ENCODE measurements around the gene SLC22A23. TPM values are rescaled to one million over a fixed set of nuclear protein-coding genes. Genes with fewer than 3 reads are reported as not detected.

SLC22A23 gene
- total and polyA plus RNA-seq, 4 donors = 4.9 to 45.4 (median 19.7) TPM

DNA sequence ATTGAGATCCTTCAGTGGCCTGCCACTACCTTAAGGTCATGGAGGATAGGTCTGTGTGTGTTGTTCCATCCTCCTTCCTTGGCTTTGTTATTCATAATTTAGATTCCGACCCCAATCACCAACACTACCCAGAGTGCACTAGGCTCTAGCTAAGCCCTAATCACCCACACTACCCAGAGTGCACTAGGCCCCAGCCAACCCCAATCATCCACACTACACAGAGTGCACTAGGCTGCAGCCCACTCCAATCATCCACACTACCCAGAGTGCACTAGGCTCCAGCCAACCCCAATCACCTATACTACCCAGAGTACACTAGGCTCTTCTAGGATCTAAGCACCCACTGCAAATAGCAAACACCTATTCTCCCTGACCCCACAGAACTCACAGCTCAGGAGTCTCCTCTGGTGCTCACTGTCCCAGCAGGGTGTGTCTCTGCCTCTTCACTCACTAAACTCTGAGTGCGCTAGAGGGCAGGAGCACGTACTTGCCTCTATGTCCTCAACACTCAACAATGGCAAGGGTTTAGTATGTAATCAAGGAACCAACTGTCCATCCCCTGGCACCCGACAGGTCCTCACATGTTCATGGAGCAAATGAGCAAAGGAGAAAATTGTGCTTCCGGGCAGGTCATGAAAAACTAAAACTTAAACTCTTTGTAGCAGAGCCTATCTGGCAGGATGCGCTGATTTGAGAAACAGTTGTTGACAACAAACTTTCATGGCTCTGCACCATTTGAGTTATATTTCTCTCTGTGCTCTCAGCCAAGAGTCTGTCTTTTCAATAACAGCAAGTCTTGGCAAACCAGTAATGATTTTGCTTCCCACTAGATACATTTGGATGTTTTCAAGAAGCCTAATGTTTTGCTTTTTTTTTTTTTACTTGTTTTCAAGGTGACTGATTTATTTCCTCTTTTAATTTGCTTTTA, 54.3 kb downstream of the SLC22A23 start:
- WGBS = 58% methylated on average over 6 of the region's 6 CpGs
- Histone ChIP-seq H3K9ac (ENCODE audit: low read depth in 1 of 2, low read length in 2 of 2) (no peak overlapping the region), H3K36me3 (ENCODE audit: control insufficient read depth in 4 of 4, insufficient read depth in 3 of 4, low read depth in 1 of 4, low read length in 3 of 4) (no peaks in the 10 kb centered on the region), H3K27ac (ENCODE audit: low read depth in 1 of 2, low read length in 2 of 2) (peak overlapping the region; percentile 43 to 54), H3K4me3 (ENCODE audit: low read depth in 1 of 3, low read length in 3 of 3) (no peak overlapping the region), H3K9me3 (ENCODE audit: control insufficient read depth in 4 of 4, low read length in 3 of 4) (no peaks in the 10 kb centered on the region), H3K4me1 (ENCODE audit: control insufficient read depth in 4 of 4, insufficient read depth in 4 of 4, low read length in 3 of 4) (peaks cover 28 to 91% (median 86%) of the 10 kb centered on the region in 4 donors), H3K27me3 (ENCODE audit: control insufficient read depth in 4 of 4, insufficient read depth in 4 of 4, low read length in 3 of 4) (no peaks in the 10 kb centered on the region)
- TF ChIP-seq JUND (IDR thresholded peaks at IDR 0.05) = no peak
- TF ChIP-seq, protein P1, sequence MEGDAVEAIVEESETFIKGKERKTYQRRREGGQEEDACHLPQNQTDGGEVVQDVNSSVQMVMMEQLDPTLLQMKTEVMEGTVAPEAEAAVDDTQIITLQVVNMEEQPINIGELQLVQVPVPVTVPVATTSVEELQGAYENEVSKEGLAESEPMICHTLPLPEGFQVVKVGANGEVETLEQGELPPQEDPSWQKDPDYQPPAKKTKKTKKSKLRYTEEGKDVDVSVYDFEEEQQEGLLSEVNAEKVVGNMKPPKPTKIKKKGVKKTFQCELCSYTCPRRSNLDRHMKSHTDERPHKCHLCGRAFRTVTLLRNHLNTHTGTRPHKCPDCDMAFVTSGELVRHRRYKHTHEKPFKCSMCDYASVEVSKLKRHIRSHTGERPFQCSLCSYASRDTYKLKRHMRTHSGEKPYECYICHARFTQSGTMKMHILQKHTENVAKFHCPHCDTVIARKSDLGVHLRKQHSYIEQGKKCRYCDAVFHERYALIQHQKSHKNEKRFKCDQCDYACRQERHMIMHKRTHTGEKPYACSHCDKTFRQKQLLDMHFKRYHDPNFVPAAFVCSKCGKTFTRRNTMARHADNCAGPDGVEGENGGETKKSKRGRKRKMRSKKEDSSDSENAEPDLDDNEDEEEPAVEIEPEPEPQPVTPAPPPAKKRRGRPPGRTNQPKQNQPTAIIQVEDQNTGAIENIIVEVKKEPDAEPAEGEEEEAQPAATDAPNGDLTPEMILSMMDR (IDR thresholded peaks at IDR 0.05; ENCODE audit: low read depth, low read length, missing input control) = no peak
- TF ChIP-seq GABPA (IDR thresholded peaks at IDR 0.05 in 1 of 2, conservative IDR thresholded peaks at IDR 0.05 in 1 of 2) = no peak
- no peak for TF ChIP-seq SP1 (IDR thresholded peaks at IDR 0.05)
- TF ChIP-seq, protein P2, sequence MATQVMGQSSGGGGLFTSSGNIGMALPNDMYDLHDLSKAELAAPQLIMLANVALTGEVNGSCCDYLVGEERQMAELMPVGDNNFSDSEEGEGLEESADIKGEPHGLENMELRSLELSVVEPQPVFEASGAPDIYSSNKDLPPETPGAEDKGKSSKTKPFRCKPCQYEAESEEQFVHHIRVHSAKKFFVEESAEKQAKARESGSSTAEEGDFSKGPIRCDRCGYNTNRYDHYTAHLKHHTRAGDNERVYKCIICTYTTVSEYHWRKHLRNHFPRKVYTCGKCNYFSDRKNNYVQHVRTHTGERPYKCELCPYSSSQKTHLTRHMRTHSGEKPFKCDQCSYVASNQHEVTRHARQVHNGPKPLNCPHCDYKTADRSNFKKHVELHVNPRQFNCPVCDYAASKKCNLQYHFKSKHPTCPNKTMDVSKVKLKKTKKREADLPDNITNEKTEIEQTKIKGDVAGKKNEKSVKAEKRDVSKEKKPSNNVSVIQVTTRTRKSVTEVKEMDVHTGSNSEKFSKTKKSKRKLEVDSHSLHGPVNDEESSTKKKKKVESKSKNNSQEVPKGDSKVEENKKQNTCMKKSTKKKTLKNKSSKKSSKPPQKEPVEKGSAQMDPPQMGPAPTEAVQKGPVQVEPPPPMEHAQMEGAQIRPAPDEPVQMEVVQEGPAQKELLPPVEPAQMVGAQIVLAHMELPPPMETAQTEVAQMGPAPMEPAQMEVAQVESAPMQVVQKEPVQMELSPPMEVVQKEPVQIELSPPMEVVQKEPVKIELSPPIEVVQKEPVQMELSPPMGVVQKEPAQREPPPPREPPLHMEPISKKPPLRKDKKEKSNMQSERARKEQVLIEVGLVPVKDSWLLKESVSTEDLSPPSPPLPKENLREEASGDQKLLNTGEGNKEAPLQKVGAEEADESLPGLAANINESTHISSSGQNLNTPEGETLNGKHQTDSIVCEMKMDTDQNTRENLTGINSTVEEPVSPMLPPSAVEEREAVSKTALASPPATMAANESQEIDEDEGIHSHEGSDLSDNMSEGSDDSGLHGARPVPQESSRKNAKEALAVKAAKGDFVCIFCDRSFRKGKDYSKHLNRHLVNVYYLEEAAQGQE (IDR thresholded peaks at IDR 0.05) = no peak
- TF ChIP-seq FOXA1 (IDR thresholded peaks at IDR 0.05) = no peak
- TF ChIP-seq, protein P3, sequence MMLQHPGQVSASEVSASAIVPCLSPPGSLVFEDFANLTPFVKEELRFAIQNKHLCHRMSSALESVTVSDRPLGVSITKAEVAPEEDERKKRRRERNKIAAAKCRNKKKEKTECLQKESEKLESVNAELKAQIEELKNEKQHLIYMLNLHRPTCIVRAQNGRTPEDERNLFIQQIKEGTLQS (IDR thresholded peaks at IDR 0.05) = no peak
- no peak for TF ChIP-seq FOXA2 (IDR thresholded peaks at IDR 0.05)
- DNase-seq (ENCODE audit: low spot score) = no peak

DNA sequence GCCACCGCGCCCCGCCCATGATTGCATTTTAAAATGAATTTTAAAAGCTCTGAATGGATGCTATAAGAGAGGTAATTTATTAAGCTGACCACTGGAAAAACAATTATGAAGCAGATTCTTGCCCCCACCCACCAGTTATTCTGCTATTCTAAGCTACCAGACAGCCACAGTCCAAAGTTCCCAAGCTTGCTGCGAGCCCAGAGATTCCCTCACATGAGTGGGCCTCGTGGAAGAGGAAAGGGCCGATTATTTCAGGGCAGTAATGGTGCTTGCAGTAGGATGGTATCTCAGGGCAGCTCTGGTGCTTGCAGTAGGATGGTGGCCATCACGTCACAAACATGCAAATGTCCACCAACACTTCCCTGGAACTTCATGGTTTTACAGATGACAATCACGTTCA, 56.7 kb downstream of the SLC22A23 start:
- no peak for DNase-seq (ENCODE audit: low spot score)
- Histone ChIP-seq H3K4me1 (ENCODE audit: control insufficient read depth in 4 of 4, insufficient read depth in 4 of 4, low read length in 3 of 4) (peaks cover 29 to 91% (median 85%) of the 10 kb centered on the region in 4 donors), H3K36me3 (ENCODE audit: control insufficient read depth in 4 of 4, insufficient read depth in 3 of 4, low read depth in 1 of 4, low read length in 3 of 4) (no peaks in the 10 kb centered on the region), H3K27me3 (ENCODE audit: control insufficient read depth in 4 of 4, insufficient read depth in 4 of 4, low read length in 3 of 4) (no peaks in the 10 kb centered on the region), H3K9ac (ENCODE audit: low read depth in 1 of 2, low read length in 2 of 2) (no peak overlapping the region), H3K27ac (ENCODE audit: low read depth in 1 of 2, low read length in 2 of 2) (no peak overlapping the region), H3K4me3 (ENCODE audit: low read depth in 1 of 3, low read length in 3 of 3) (no peak overlapping the region), H3K9me3 (ENCODE audit: control insufficient read depth in 4 of 4, low read length in 3 of 4) (no peaks in the 10 kb centered on the region)
- 68% methylated on average over 8 of the region's 8 CpGs for WGBS
- TF ChIP-seq SP1 (IDR thresholded peaks at IDR 0.05) (peak; percentile 32), FOXA2 (IDR thresholded peaks at IDR 0.05) (no peak), GABPA (IDR thresholded peaks at IDR 0.05 in 1 of 2, conservative IDR thresholded peaks at IDR 0.05 in 1 of 2) (no peak), HNF4A (conservative IDR thresholded peaks at IDR 0.05) (peak; percentile 24 to 49), RAD21 (IDR thresholded peaks at IDR 0.05) (no peak)
- TF ChIP-seq, protein P4, sequence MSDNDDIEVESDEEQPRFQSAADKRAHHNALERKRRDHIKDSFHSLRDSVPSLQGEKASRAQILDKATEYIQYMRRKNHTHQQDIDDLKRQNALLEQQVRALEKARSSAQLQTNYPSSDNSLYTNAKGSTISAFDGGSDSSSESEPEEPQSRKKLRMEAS (IDR thresholded peaks at IDR 0.05) = no peak
- TF ChIP-seq, protein P1 (IDR thresholded peaks at IDR 0.05; ENCODE audit: low read depth, low read length, missing input control) = no peak
